CD4-positive, alpha-beta T cell treated with Interleukin-17A for 1 hour (primary cell): ENCODE data around the gene RBM22.

Source experiments
- DNase-seq: peaks from one replicate; pipeline ENCODE4 v3.0.0-alpha.2; 2020

RBM22 gene

GRCh38 chr5:150651924-150652671 lies 48.8 kb downstream of the RBM22 start:
- no peak for DNase-seq

GRCh38 chr5:150651382-150651781 lies 49.5 kb downstream of the RBM22 start:
- DNase-seq = no peak

DNA sequence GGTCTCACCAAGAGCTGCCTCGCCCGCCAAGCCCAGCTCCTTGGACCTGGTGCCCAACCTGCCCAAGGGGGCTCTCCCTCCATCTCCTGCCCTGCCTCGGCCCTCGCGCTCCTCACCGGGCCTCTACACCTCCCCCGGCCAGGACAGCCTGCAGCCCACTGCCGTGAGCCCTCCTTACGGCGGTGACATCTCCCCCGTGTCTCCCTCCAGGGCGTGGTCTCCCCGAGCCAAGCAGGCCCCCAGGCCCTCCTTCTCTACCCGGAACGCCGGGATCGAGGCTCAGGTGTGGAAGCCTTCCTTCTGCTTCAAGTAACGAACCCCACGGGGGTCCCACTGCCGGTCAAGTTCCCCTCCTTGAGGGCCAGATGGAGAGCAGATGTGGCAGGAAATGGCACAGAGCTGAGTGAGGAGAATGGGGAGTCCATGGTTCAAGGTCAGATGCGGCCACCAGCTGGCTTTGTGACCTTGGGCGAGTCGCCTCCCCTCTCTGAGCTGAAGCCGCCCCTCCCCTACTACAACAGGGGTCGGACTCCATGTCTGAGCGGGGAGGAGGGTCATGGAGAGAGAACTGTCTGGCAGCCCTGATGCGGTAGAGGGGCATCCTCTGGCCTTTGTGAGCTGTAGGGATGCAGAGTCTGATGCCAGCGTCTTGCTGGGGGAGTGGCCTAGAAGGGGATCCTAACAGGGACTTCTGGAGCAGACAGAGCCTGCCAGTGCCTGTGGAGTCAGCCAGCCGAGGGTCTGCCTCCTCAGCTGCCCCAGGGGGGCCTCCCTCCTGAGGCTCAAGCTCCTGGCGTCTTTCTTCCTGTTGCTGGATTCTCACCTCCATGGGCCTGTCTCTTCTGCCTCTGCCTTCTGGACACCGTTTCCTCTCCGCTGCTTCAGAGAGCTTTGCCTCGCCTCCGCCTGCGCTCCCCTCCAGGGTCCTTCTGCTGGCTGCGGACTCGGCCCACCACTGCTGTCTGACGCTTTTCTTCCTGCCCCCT lies 50.5 kb downstream of the RBM22 start:
- no peak for DNase-seq

DNA sequence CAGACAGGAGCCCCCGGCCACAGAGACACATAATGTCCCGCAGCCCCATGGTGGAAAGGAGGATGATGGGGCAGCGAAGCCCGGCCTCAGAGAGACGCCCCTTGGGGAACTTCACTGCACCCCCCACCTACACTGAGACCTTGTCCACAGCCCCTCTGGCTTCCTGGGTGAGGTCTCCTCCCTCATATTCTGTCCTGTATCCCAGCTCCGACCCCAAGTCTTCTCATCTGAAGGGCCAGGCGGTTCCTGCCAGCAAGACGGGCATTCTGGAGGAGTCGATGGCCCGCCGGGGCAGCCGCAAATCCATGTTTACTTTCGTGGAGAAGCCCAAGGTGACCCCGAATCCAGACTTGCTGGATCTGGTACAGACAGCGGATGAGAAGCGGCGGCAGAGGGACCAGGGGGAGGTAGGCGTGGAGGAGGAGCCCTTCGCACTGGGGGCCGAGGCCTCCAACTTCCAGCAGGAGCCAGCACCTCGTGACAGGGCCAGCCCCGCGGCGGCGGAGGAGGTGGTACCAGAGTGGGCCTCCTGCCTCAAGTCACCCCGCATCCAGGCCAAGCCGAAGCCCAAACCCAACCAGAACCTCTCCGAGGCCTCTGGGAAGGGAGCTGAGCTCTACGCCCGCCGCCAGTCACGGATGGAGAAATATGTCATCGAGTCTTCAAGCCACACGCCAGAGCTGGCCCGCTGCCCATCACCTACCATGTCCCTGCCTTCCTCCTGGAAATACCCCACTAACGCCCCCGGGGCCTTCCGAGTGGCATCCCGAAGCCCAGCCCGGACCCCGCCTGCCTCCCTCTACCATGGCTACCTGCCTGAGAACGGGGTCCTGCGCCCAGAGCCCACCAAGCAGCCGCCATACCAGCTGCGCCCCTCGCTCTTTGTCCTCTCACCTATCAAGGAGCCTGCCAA lies 51.5 kb downstream of the RBM22 start:
- no peak for DNase-seq

DNA sequence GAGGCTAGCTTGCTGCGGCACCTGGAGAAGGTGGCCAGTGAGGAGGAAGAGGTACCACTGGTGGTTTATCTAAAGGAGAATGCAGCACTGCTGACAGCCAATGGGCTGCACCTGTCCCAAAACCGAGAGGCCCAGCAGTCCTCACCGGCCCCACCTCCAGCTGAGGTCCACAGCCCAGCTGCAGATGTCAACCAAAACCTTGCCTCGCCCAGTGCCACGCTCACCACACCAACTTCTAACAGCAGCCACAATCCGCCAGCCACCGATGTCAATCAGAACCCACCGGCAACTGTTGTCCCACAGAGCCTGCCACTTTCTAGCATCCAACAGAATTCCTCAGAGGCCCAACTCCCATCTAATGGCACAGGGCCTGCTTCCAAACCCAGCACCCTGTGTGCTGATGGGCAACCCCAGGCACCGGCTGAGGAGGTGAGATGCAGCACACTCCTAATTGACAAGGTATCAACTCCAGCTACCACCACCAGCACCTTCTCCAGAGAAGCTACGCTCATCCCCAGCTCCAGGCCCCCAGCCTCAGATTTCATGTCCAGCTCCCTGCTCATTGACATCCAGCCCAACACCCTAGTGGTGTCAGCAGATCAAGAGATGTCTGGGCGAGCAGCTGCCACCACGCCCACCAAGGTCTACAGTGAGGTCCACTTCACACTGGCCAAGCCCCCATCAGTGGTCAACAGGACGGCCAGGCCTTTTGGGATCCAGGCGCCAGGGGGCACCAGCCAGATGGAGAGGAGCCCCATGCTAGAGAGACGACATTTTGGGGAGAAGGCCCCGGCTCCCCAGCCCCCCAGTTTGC lies 52.4 kb downstream of the RBM22 start:
- no peak for DNase-seq

GRCh38 chr5:150647275-150648251 lies 53.3 kb downstream of the RBM22 start:
- no peak for DNase-seq

DNA sequence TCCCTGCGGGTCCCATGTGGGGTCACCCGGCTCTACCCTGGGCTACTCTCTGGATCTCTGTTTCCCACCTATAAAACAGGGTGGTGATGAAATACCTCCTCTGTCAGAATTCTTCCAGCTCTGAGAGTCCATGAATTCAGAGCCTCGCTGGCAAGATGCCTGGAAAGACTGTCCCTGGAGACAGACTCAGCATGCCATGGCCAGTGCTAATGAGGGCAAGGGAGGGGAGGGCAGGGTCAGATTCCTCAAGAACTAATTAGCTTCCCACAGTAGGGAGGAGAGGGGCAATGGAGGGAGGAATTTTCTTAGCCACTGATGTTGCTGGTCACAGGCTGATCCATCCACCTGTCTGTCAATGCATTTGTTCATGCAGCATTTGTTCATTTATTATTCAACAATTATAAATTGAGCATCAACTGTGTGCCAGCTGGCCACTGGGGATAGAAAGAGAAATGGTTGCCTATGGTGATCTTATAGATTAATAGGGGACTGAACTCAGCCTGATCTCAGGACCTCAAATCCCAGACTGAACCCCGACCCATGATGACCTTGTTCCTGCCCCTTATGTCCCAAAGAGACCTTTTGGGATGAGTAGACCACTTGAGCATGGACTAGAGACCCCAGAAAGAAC lies 55.7 kb downstream of the RBM22 start:
- no peak for DNase-seq

DNA sequence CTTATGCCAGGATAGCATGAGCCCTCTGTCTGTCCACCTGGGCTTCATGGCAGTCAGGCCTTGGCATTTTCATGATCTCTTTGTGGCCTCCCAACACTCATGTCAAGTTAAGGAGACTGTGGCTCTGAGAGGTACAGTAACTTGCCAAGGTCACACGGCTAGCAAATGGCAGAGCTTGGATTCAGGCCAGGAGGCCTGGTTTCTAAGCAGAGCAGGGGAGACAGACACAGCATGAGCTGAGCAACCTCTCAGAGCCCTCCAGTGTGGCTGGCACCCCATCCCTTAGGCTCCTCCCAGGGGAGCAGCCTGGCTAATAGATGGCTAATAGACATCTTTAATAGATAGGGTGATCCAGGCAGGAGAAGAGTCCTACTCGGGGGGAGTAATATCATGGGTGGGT lies 56.3 kb downstream of the RBM22 start:
- DNase-seq = no peak

DNA sequence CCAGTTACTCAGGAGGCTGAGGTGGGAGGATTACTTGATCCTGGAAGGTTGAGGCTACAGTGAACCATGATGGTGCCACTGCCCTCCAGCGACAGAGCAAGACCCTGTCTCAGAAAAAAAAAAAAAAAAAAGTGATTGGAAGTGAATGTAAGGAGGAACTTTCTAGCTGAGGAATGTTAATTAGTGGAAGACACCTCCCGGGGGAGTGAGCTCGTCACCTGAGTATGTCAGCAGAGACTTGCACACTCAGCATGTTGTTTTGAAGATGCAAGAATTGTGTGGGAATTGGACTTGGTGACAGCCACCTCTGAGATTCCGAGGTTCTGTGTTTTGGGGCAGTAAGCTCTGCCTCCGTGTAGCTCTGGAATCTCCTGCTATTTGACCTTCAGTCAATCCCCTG lies 56.8 kb downstream of the RBM22 start:
- DNase-seq = no peak

DNA sequence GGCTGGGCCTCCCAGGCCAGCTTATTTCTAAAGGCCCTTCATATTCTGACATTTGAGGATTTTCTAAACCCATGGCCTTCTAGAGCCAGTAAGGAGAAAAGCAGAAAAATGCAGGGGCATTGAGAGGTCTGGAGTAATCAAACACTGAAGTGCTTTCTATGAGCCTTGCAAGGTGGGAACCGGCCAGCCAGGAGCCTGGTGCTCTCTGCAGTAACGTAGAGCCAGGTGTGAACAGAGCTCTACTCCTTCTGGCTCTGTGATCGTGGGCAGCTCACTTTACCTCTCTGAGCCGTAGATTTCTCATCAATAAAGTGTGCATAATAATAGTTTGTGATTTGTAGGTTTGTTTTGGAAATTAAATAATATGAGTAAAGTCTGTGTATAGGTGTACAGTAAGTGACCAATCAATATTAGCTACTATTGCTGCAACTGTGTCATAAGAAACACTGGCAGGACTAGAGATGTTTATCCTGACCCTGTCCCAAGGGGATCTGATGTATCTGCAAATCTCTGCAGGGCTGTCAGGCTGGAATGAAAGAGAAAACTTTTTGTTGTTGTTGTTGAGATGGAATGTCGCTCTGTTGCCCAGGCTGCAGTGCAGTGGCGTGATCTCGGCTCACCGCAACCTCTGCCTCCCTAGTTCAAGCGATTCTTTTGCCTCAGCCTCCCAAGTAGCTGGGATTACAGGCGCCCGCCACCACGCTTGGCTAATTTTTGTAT lies 57.7 kb downstream of the RBM22 start:
- no peak for DNase-seq

DNA sequence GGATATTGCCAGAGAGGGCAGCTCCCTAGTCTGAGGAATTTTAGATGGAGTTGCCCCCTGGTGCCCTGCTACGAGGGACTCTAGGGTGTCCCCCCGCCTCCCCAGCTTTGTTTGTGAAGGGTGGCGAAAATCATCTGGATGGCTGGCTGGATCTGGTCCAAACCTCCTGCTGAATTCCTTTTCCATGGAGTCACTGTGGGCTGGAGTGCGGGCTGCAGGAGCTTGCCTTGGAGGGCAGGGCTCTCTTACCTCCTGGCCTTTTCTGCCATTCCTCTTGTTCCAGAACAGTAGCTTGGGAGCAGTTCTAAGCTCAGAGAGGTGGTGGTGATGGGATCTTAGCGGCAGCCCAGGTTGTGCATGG lies 58.3 kb downstream of the RBM22 start:
- DNase-seq = no peak

DNA sequence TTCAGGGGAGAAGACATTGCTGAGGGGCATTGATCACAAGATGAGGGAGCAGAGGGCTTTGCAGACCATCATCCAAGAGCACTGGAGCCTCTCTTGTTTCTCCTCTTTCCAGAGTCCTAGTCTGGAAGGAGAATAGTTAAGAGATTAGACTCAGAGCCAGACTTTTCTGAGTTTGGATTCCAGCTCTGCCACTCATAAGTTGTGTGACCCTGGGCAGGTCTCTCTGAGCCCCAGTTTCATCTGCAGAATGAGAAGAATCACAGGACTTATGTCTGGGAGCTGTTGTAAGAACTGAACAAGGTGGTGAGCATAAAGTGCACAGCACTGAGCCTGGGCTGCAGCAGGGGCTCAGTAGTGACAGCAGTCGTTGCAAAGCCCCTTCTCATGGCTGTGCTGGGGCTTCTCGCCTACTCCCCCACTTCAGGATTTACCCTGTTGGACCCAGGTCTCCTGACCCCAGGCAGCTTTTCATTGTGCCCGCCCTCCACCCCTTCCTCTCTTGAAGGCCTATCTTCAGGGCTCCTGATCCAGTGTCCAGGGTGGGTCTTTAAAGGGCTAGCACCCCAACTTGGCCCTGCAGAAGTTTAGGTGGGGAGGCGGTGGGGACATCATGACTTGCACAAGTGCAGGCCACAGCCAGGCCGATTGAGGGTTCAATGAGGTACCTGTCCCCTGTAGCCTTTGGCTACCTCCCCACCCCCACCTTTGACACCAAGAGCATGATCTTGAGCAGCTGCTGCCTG lies 58.9 kb downstream of the RBM22 start:
- no peak for DNase-seq

DNA sequence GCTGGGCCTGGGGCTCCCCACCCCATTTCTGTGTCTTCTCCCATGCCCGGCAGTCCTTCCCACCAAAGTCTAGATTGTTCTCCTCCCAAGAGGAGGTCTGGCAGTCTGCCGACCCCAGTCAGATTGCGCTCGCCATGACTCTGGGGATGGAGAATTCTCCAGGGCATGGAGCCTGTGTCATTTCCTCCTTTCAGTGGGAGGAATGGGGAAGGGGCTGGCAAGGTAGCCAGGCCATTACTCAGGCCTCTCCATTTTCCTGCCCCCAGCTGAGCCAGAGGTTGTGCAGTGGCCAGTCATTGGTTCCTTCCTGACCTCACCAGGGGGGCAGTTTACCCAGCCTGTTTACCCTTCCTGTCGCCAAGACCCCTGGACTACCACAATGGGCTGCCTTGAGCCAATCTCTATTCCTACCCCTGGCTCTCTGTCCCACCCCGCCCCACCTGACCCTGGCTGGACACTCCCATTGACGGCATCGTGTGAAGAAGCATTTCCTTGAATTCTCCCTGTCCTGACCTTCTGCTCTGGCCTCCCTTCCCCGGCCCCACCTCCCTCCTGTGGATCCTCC lies 59.8 kb downstream of the RBM22 start:
- no peak for DNase-seq
